Tongue (tissue), 2 donors: Measurements from ENCODE around the gene SPPL3. TPM values are rescaled to one million over a fixed set of nuclear protein-coding genes. Genes with fewer than 3 reads are reported as not detected.
A peak's percentile ranks its signal among the peaks of the same experiment; 100 is the strongest.

Source experiments
- DNase-seq: peaks from one replicate; pipeline ENCODE4 v3.0.0-alpha.2; 2015
- total RNA-seq: library from RNA; depleted of rRNA; stranded (reverse); fragments of >200 nt; gene quantifications from one replicate; pipeline ENCODE4 v1.2.3, GENCODE V29; 2014

The SPPL3 gene
- total RNA-seq, 1 donor from 2014 or later: 15.9 TPM

- DNase-seq: no peak
Measured at GRCh38 chr12:120720987-120721801, 183.0 kb downstream of the SPPL3 start.

- DNase-seq: no peak
Measured at GRCh38 chr12:120720234-120720986, 183.7 kb downstream of the SPPL3 start.

GRCh38 chr12:120719496-120720233, 184.5 kb downstream of the SPPL3 start:
- DNase-seq: no peak

- no peak for DNase-seq
Measured at GRCh38 chr12:120719072-120719471, 185.1 kb downstream of the SPPL3 start.

- no peak for DNase-seq
Measured at GRCh38 chr12:120718055-120718454, 186.1 kb downstream of the SPPL3 start.

- peak; percentile 92 for DNase-seq
Measured at GRCh38 chr12:120713861-120714482, 190.2 kb downstream of the SPPL3 start.

GRCh38 chr12:120712610-120713009, 191.5 kb downstream of the SPPL3 start:
- DNase-seq: no peak

Other genes with a start within 250 kb of the SPPL3 start
- 67.1 TPM for gene MLEC, start 217.2 kb downstream of the SPPL3 start, total RNA-seq
- 15.1 TPM for gene UNC119B, start 193.9 kb downstream of the SPPL3 start, total RNA-seq
- 33.0 TPM for gene ACADS, start 178.5 kb downstream of the SPPL3 start, total RNA-seq
- gene HNF1A, start 74.2 kb upstream of the SPPL3 start, total RNA-seq: not detected
- gene C12orf43, start 112.1 kb upstream of the SPPL3 start, total RNA-seq: 8.9 TPM
- 0.31 TPM for gene OASL, start 134.9 kb upstream of the SPPL3 start, total RNA-seq
- 2.3 TPM for gene P2RX7, start 228.5 kb upstream of the SPPL3 start, total RNA-seq